ENCODE results near the gene CFAP20DC.
"Not testable (repeated sequence)": the region's sequence is repeated elsewhere in the genome, so short reads cannot be mapped to it uniquely, and the experiment has no call there.

Gene CFAP20DC

GRCh38 chr3:59049671-59050331 lies at the start of gene CFAP20DC:
TSS of gene CFAP20DC (minus strand) at chr3:59050025. CDS start at chr3:59049631, 394 bp downstream.
- DNase-seq: peak; percentile 15 to 77

GRCh38 chr3:59098516-59098915 lies 48.7 kb upstream of the CFAP20DC start:
- not testable (repeated sequence) for DNase-seq

GRCh38 chr3:59094446-59094845 lies 44.6 kb upstream of the CFAP20DC start:
- DNase-seq: no peak

- no peak for DNase-seq
Observed at GRCh38 chr3:59093521-59093920, 43.7 kb upstream of the CFAP20DC start.

- DNase-seq: no peak
Observed at GRCh38 chr3:59088761-59089160, 38.9 kb upstream of the CFAP20DC start.

GRCh38 chr3:59085976-59086375 lies 36.2 kb upstream of the CFAP20DC start:
- DNase-seq: no peak

- peak in 1 of 2 experiments; percentile 10 for DNase-seq
Observed at GRCh38 chr3:59084583-59084982, 34.8 kb upstream of the CFAP20DC start.

GRCh38 chr3:59082106-59082505 lies 32.3 kb upstream of the CFAP20DC start:
- no peak for DNase-seq

GRCh38 chr3:59081071-59081470 lies 31.2 kb upstream of the CFAP20DC start:
- no peak for DNase-seq

- peak in 1 of 2 experiments; percentile 18 for DNase-seq
Observed at GRCh38 chr3:59079962-59080361, 30.1 kb upstream of the CFAP20DC start.

GRCh38 chr3:59074764-59075163 lies 24.9 kb upstream of the CFAP20DC start:
- DNase-seq: no peak

- DNase-seq: no peak
Observed at GRCh38 chr3:59072681-59073080, 22.9 kb upstream of the CFAP20DC start.

- DNase-seq: no peak
Observed at GRCh38 chr3:59069838-59070237, 20.0 kb upstream of the CFAP20DC start.

- DNase-seq: no peak
Observed at GRCh38 chr3:59065240-59065639, 15.4 kb upstream of the CFAP20DC start.

GRCh38 chr3:59064728-59065127 lies 14.9 kb upstream of the CFAP20DC start:
- no peak for DNase-seq

GRCh38 chr3:59064276-59064675 lies 14.5 kb upstream of the CFAP20DC start:
- DNase-seq: no peak

- no peak for DNase-seq
Observed at GRCh38 chr3:59056706-59057105, 6.9 kb upstream of the CFAP20DC start.

- peak in 1 of 2 experiments; percentile 13 for DNase-seq
Observed at GRCh38 chr3:59052803-59053411, 3.1 kb upstream of the CFAP20DC start.

GRCh38 chr3:59050811-59051414 lies 1.1 kb upstream of the CFAP20DC start:
- not testable (repeated sequence) for DNase-seq

GRCh38 chr3:59046839-59047238 lies 3.0 kb downstream of the CFAP20DC start:
- DNase-seq: no peak

GRCh38 chr3:59043391-59043790 lies 6.4 kb downstream of the CFAP20DC start:
- DNase-seq: no peak

GRCh38 chr3:59040902-59041301 lies 8.9 kb downstream of the CFAP20DC start:
- DNase-seq: no peak

GRCh38 chr3:59027607-59028006 lies 22.2 kb downstream of the CFAP20DC start:
- no peak for DNase-seq

GRCh38 chr3:59023612-59024011 lies 26.2 kb downstream of the CFAP20DC start:
- no peak for DNase-seq
